ENCODE measurements around the gene GATA2.

Gene GATA2

DNA sequence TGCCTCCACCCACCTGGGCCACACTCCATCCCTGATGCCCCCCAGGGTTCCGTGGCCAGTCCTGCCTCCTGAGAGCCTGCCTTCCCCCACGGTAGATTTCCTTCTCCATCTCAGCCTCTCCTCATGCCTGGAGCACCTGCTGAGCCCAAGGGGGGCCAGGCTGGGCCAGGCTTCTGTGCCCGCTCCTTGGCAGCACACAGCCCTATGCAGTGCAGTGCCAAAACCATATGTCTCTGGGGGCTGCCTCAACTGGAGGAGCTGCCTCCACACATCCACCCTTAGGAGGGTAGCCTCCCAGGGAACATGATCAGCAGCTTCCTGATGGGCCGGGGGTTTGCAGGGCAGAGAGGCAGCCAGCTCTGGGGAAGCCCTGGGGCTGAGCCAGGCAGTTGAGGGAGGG is 24.6 kb upstream of the GATA2 start:
- no peak for ATAC-seq

DNA sequence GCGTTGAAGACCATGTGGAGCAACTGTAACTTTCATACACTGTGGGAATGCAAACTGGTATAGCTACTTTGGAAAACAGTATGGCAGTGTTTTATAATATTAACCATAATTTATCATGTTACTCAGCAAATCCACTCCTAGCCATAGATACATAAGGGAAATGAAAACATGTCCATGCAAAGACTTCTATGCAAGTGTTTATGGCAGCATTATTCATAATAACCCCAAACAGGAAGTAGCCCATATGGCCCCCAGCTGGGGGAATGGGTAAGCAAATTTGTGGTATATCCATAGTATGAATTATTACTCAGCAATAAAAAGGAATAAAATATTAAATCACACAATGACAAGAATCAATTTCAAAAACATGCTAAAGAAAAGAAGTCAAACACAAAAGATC is 23.0 kb upstream of the GATA2 start:
- TF ChIP-seq, protein P1, sequence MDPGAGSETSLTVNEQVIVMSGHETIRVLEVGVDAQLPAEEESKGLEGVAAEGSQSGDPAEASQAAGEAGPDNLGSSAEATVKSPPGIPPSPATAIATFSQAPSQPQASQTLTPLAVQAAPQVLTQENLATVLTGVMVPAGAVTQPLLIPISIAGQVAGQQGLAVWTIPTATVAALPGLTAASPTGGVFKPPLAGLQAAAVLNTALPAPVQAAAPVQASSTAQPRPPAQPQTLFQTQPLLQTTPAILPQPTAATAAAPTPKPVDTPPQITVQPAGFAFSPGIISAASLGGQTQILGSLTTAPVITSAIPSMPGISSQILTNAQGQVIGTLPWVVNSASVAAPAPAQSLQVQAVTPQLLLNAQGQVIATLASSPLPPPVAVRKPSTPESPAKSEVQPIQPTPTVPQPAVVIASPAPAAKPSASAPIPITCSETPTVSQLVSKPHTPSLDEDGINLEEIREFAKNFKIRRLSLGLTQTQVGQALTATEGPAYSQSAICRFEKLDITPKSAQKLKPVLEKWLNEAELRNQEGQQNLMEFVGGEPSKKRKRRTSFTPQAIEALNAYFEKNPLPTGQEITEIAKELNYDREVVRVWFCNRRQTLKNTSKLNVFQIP (CRISPR knock-in tag; IDR thresholded peaks at IDR 0.05; ENCODE audit: borderline replicate concordance, low read depth): no peak
- TF ChIP-seq ZNF8 (CRISPR knock-in tag; IDR thresholded peaks at IDR 0.05): peak; percentile 50; the same call in 1 of the 2 replicates
- no peak for ATAC-seq

More for the DNA sequence above, 24.6 kb upstream of the GATA2 start:
- no peak for TF ChIP-seq OSR1 (CRISPR knock-in tag; IDR thresholded peaks at IDR 0.05)
- TF ChIP-seq, protein P2, sequence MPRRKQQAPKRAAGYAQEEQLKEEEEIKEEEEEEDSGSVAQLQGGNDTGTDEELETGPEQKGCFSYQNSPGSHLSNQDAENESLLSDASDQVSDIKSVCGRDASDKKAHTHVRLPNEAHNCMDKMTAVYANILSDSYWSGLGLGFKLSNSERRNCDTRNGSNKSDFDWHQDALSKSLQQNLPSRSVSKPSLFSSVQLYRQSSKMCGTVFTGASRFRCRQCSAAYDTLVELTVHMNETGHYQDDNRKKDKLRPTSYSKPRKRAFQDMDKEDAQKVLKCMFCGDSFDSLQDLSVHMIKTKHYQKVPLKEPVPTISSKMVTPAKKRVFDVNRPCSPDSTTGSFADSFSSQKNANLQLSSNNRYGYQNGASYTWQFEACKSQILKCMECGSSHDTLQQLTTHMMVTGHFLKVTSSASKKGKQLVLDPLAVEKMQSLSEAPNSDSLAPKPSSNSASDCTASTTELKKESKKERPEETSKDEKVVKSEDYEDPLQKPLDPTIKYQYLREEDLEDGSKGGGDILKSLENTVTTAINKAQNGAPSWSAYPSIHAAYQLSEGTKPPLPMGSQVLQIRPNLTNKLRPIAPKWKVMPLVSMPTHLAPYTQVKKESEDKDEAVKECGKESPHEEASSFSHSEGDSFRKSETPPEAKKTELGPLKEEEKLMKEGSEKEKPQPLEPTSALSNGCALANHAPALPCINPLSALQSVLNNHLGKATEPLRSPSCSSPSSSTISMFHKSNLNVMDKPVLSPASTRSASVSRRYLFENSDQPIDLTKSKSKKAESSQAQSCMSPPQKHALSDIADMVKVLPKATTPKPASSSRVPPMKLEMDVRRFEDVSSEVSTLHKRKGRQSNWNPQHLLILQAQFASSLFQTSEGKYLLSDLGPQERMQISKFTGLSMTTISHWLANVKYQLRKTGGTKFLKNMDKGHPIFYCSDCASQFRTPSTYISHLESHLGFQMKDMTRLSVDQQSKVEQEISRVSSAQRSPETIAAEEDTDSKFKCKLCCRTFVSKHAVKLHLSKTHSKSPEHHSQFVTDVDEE (CRISPR knock-in tag; IDR thresholded peaks at IDR 0.05): no peak
- no peak for TF ChIP-seq ARNTL (CRISPR knock-in tag; IDR thresholded peaks at IDR 0.05; ENCODE audit: borderline replicate concordance, low read depth)
- no peak for TF ChIP-seq ZFP3 (CRISPR knock-in tag; IDR thresholded peaks at IDR 0.05)
- TF ChIP-seq, protein P3, sequence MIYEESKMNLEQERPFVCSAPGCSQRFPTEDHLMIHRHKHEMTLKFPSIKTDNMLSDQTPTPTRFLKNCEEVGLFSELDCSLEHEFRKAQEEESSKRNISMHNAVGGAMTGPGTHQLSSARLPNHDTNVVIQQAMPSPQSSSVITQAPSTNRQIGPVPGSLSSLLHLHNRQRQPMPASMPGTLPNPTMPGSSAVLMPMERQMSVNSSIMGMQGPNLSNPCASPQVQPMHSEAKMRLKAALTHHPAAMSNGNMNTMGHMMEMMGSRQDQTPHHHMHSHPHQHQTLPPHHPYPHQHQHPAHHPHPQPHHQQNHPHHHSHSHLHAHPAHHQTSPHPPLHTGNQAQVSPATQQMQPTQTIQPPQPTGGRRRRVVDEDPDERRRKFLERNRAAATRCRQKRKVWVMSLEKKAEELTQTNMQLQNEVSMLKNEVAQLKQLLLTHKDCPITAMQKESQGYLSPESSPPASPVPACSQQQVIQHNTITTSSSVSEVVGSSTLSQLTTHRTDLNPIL (CRISPR knock-in tag; IDR thresholded peaks at IDR 0.05; ENCODE audit: low read depth): no peak
- TF ChIP-seq ZNF70 (CRISPR knock-in tag; IDR thresholded peaks at IDR 0.05): no peak
- no peak for TF ChIP-seq ESRRG (CRISPR knock-in tag; IDR thresholded peaks at IDR 0.05)
- no peak for TF ChIP-seq RARB (CRISPR knock-in tag; IDR thresholded peaks at IDR 0.05)
- no peak for TF ChIP-seq CSDC2 (CRISPR knock-in tag; IDR thresholded peaks at IDR 0.05)

DNA sequence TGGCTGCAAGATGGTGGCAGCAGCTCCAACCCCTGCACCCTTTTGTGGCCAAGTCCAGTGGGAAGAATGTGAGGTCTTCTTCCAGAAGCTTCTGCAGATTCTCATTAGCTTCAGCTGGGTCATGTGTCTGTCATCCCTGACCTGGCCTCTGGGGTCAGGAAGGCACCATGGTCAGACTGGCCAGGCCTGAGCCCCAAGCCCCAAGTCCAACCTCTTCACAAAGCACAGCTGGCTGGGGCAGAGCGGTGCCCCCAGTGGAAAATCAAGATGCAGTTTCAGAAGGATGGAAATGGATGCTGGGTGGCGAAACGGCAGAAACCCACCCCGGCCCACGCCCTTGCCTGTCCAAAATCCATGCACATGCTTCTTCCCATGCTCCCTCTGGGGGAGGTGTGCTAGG is 15.9 kb upstream of the GATA2 start:
- no peak for ATAC-seq
- TF ChIP-seq PPARA (CRISPR knock-in tag; IDR thresholded peaks at IDR 0.05; ENCODE audit: borderline replicate concordance) (no peak), CSDC2 (CRISPR knock-in tag; IDR thresholded peaks at IDR 0.05) (no peak), RARB (CRISPR knock-in tag; IDR thresholded peaks at IDR 0.05) (no peak), ARNTL (CRISPR knock-in tag; IDR thresholded peaks at IDR 0.05; ENCODE audit: borderline replicate concordance, low read depth) (no peak), ZNF565 (CRISPR knock-in tag; conservative IDR thresholded peaks at IDR 0.05; ENCODE audit: low read depth) (no peak), BACH2 (CRISPR knock-in tag; IDR thresholded peaks at IDR 0.05; ENCODE audit: borderline replicate concordance) (no peak), SNAI2 (CRISPR knock-in tag; IDR thresholded peaks at IDR 0.05) (no peak), TCF4 (CRISPR knock-in tag; IDR thresholded peaks at IDR 0.05; ENCODE audit: borderline replicate concordance) (no peak), ZNF70 (CRISPR knock-in tag; IDR thresholded peaks at IDR 0.05) (no peak), ZNF8 (CRISPR knock-in tag; IDR thresholded peaks at IDR 0.05) (no peak), ZC3H10 (CRISPR knock-in tag; IDR thresholded peaks at IDR 0.05) (no peak), OSR1 (CRISPR knock-in tag; IDR thresholded peaks at IDR 0.05) (no peak)
- TF ChIP-seq, protein P4, sequence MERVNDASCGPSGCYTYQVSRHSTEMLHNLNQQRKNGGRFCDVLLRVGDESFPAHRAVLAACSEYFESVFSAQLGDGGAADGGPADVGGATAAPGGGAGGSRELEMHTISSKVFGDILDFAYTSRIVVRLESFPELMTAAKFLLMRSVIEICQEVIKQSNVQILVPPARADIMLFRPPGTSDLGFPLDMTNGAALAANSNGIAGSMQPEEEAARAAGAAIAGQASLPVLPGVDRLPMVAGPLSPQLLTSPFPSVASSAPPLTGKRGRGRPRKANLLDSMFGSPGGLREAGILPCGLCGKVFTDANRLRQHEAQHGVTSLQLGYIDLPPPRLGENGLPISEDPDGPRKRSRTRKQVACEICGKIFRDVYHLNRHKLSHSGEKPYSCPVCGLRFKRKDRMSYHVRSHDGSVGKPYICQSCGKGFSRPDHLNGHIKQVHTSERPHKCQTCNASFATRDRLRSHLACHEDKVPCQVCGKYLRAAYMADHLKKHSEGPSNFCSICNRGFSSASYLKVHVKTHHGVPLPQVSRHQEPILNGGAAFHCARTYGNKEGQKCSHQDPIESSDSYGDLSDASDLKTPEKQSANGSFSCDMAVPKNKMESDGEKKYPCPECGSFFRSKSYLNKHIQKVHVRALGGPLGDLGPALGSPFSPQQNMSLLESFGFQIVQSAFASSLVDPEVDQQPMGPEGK (CRISPR knock-in tag; IDR thresholded peaks at IDR 0.05; ENCODE audit: borderline replicate concordance): no peak
- TF ChIP-seq, protein P3 (CRISPR knock-in tag; IDR thresholded peaks at IDR 0.05; ENCODE audit: low read depth): no peak
- TF ChIP-seq, protein P1 (CRISPR knock-in tag; IDR thresholded peaks at IDR 0.05; ENCODE audit: borderline replicate concordance, low read depth): no peak

All from SK-N-SH treated with all-trans-retinoic acid at 6 μM for 48 hours (cell line).